ENCODE data around the gene TREM2.

DNA sequence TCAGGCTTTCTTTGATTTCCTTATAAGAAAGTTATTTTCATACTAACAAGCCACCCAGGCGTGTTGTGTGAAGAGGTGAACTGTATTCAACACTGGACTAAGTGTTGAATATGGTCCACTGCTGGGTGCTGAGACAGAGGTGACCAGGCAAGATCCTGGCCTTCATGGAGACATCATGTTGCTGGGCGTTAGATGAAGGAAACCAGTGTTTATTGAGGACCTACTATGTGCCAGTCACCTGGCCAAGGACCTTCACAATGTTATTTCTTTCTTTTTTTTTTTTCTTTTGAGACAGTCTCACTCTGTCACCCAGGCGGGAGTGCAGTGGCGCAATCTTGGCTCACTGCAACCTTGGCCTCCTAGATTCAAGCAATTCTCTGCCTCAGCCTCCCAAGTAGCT is 6.9 kb downstream of the TREM2 start:
- TF ChIP-seq, protein P1, sequence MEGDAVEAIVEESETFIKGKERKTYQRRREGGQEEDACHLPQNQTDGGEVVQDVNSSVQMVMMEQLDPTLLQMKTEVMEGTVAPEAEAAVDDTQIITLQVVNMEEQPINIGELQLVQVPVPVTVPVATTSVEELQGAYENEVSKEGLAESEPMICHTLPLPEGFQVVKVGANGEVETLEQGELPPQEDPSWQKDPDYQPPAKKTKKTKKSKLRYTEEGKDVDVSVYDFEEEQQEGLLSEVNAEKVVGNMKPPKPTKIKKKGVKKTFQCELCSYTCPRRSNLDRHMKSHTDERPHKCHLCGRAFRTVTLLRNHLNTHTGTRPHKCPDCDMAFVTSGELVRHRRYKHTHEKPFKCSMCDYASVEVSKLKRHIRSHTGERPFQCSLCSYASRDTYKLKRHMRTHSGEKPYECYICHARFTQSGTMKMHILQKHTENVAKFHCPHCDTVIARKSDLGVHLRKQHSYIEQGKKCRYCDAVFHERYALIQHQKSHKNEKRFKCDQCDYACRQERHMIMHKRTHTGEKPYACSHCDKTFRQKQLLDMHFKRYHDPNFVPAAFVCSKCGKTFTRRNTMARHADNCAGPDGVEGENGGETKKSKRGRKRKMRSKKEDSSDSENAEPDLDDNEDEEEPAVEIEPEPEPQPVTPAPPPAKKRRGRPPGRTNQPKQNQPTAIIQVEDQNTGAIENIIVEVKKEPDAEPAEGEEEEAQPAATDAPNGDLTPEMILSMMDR (IDR thresholded peaks at IDR 0.05; ENCODE audit: low read depth, low read length, poor library complexity, severe bottlenecking) = no peak
- no peak for TF ChIP-seq EZH2phosphoT487 (IDR thresholded peaks at IDR 0.05; ENCODE audit: borderline replicate concordance, low read length)
